Measurements from ENCODE around the gene SCRN1.

The SCRN1 gene

GRCh38 chr7:30023524-30023923, 33.9 kb upstream of the SCRN1 start:
- Mint-ChIP-seq H3K27me3 (no peaks in the 10 kb centered on the region), H3K4me1 (peaks cover 35% of the 10 kb centered on the region), H3K27ac (no peak overlapping the region), H3K36me3 (peaks cover 1% of the 10 kb centered on the region), H3K4me3 (no peak overlapping the region), H3K9me3 (no peaks in the 10 kb centered on the region)
- CTCF ChIA-PET, result no interaction called here
- DNase-seq, result no peak

- H3K9me3 Mint-ChIP-seq, result no peaks in the 10 kb centered on the region
- CTCF ChIA-PET, result no interaction called here
- DNase-seq, result no peak
- H3K36me3 Mint-ChIP-seq, result peaks cover 5% of the 10 kb centered on the region
- H3K4me3 Mint-ChIP-seq, result no peak overlapping the region
- H3K4me1 Mint-ChIP-seq, result peaks cover 35% of the 10 kb centered on the region
- no peak overlapping the region for H3K27ac Mint-ChIP-seq
- H3K27me3 Mint-ChIP-seq, result no peaks in the 10 kb centered on the region
Observed at GRCh38 chr7:30022991-30023390, 33.4 kb upstream of the SCRN1 start.

GRCh38 chr7:30020535-30020934, 30.9 kb upstream of the SCRN1 start:
- Mint-ChIP-seq H3K27ac (no peak overlapping the region), H3K36me3 (peaks cover 5% of the 10 kb centered on the region), H3K4me1 (peaks cover 20% of the 10 kb centered on the region), H3K9me3 (no peaks in the 10 kb centered on the region), H3K4me3 (no peak overlapping the region), H3K27me3 (no peaks in the 10 kb centered on the region)
- CTCF ChIA-PET, result no interaction called here
- DNase-seq, result no peak

- Mint-ChIP-seq H3K9me3 (no peaks in the 10 kb centered on the region), H3K4me3 (no peak overlapping the region), H3K4me1 (peaks cover 14% of the 10 kb centered on the region), H3K36me3 (peaks cover 5% of the 10 kb centered on the region), H3K27ac (no peak overlapping the region), H3K27me3 (no peaks in the 10 kb centered on the region)
- CTCF ChIA-PET, result interaction anchor here (0.8 kb wide), 1 partner anchor 11 kb away, joined by 3 read pairs; no protein-coding TSS in a partner anchor
- no peak for DNase-seq
Observed at GRCh38 chr7:30019960-30020359, 30.4 kb upstream of the SCRN1 start.

GRCh38 chr7:30019387-30019786, 29.8 kb upstream of the SCRN1 start:
- H3K9me3 Mint-ChIP-seq, result no peaks in the 10 kb centered on the region
- H3K27ac Mint-ChIP-seq, result no peak overlapping the region
- no peak for DNase-seq
- CTCF ChIA-PET, result interaction anchor here (0.8 kb wide), 1 partner anchor 12 kb away, joined by 3 read pairs; no protein-coding TSS in a partner anchor
- no peaks in the 10 kb centered on the region for H3K27me3 Mint-ChIP-seq
- peaks cover 8% of the 10 kb centered on the region for H3K36me3 Mint-ChIP-seq
- H3K4me3 Mint-ChIP-seq, result no peak overlapping the region
- H3K4me1 Mint-ChIP-seq, result peaks cover 9% of the 10 kb centered on the region

GRCh38 chr7:30018451-30018850, 28.9 kb upstream of the SCRN1 start:
- CTCF ChIA-PET, result no interaction called here
- H3K36me3 Mint-ChIP-seq, result peaks cover 7% of the 10 kb centered on the region

GRCh38 chr7:30012757-30013156, 23.2 kb upstream of the SCRN1 start:
- H3K9me3 Mint-ChIP-seq, result no peaks in the 10 kb centered on the region
- H3K4me1 Mint-ChIP-seq, result no peaks in the 10 kb centered on the region
- peaks cover 3% of the 10 kb centered on the region for H3K36me3 Mint-ChIP-seq
- CTCF ChIA-PET, result no interaction called here
- DNase-seq, result no peak
- no peak overlapping the region for H3K4me3 Mint-ChIP-seq
- H3K27ac Mint-ChIP-seq, result no peak overlapping the region
- no peaks in the 10 kb centered on the region for H3K27me3 Mint-ChIP-seq

More at GRCh38 chr7:30018451-30018850, 28.9 kb upstream of the SCRN1 start:
- Mint-ChIP-seq H3K4me3 (no peak overlapping the region), H3K9me3 (no peaks in the 10 kb centered on the region), H3K27me3 (no peaks in the 10 kb centered on the region), H3K27ac (no peak overlapping the region), H3K4me1 (peaks cover 4% of the 10 kb centered on the region)
- no peak for DNase-seq

- CTCF ChIA-PET, result no interaction called here
- Mint-ChIP-seq H3K4me1 (no peaks in the 10 kb centered on the region), H3K4me3 (no peak overlapping the region), H3K9me3 (no peaks in the 10 kb centered on the region), H3K27ac (no peak overlapping the region), H3K27me3 (no peaks in the 10 kb centered on the region), H3K36me3 (peaks cover 3% of the 10 kb centered on the region)
- DNase-seq, result no peak
Observed at GRCh38 chr7:30010021-30010420, 20.4 kb upstream of the SCRN1 start.

GRCh38 chr7:30005464-30005863, 15.9 kb upstream of the SCRN1 start:
- Mint-ChIP-seq H3K4me3 (no peak overlapping the region), H3K27me3 (peaks cover 9% of the 10 kb centered on the region), H3K4me1 (no peaks in the 10 kb centered on the region), H3K36me3 (no peaks in the 10 kb centered on the region), H3K27ac (no peak overlapping the region), H3K9me3 (no peaks in the 10 kb centered on the region)
- CTCF ChIA-PET, result interaction anchor here (1.4 kb wide), 1 partner anchor 56 kb away, joined by 3 read pairs; no protein-coding TSS in a partner anchor
- no peak for DNase-seq

GRCh38 chr7:30003098-30003497, 13.5 kb upstream of the SCRN1 start:
- Mint-ChIP-seq H3K4me1 (no peaks in the 10 kb centered on the region), H3K9me3 (no peaks in the 10 kb centered on the region), H3K27ac (no peak overlapping the region), H3K4me3 (no peak overlapping the region), H3K27me3 (peaks cover 20% of the 10 kb centered on the region), H3K36me3 (no peaks in the 10 kb centered on the region)
- CTCF ChIA-PET, result no interaction called here
- DNase-seq, result no peak

- Mint-ChIP-seq H3K27ac (no peak overlapping the region), H3K27me3 (peaks cover 26% of the 10 kb centered on the region), H3K36me3 (no peaks in the 10 kb centered on the region), H3K4me1 (no peaks in the 10 kb centered on the region), H3K9me3 (no peaks in the 10 kb centered on the region), H3K4me3 (no peak overlapping the region)
- DNase-seq, result no peak
- CTCF ChIA-PET, result interaction anchor here (0.7 kb wide), 1 partner anchor 360 kb away, joined by 3 read pairs; no protein-coding TSS in a partner anchor
Observed at GRCh38 chr7:30001998-30002397, 12.4 kb upstream of the SCRN1 start.

- H3K4me3 Mint-ChIP-seq, result no peak overlapping the region
- peaks cover 33% of the 10 kb centered on the region for H3K27me3 Mint-ChIP-seq
- H3K27ac Mint-ChIP-seq, result no peak overlapping the region
- peaks cover 6% of the 10 kb centered on the region for H3K9me3 Mint-ChIP-seq
- CTCF ChIA-PET, result no interaction called here
- H3K36me3 Mint-ChIP-seq, result no peaks in the 10 kb centered on the region
- no peak for DNase-seq
- H3K4me1 Mint-ChIP-seq, result no peaks in the 10 kb centered on the region
Observed at GRCh38 chr7:29998489-29998888, 8.9 kb upstream of the SCRN1 start.

GRCh38 chr7:29996321-29996720, 6.7 kb upstream of the SCRN1 start:
- Mint-ChIP-seq H3K4me3 (no peak overlapping the region), H3K9me3 (peaks cover 10% of the 10 kb centered on the region), H3K27me3 (peaks cover 50% of the 10 kb centered on the region), H3K27ac (no peak overlapping the region), H3K4me1 (no peaks in the 10 kb centered on the region), H3K36me3 (no peaks in the 10 kb centered on the region)
- no peak for DNase-seq
- CTCF ChIA-PET, result no interaction called here

GRCh38 chr7:29995652-29996051, 6.1 kb upstream of the SCRN1 start:
- Mint-ChIP-seq H3K4me1 (no peaks in the 10 kb centered on the region), H3K9me3 (peaks cover 10% of the 10 kb centered on the region), H3K4me3 (no peak overlapping the region), H3K27me3 (peaks cover 53% of the 10 kb centered on the region), H3K36me3 (no peaks in the 10 kb centered on the region), H3K27ac (no peak overlapping the region)
- no peak for DNase-seq
- CTCF ChIA-PET, result interaction anchor here (0.6 kb wide), 1 partner anchor 686 kb away, joined by 4 read pairs; no protein-coding TSS in a partner anchor

- peaks cover 9% of the 10 kb centered on the region for H3K4me1 Mint-ChIP-seq
- CTCF ChIA-PET, result no interaction called here
- H3K27me3 Mint-ChIP-seq, result peaks cover 65% of the 10 kb centered on the region
- peaks cover 10% of the 10 kb centered on the region for H3K9me3 Mint-ChIP-seq
- H3K4me3 Mint-ChIP-seq, result no peak overlapping the region
- no peak for DNase-seq
- peaks cover 3% of the 10 kb centered on the region for H3K36me3 Mint-ChIP-seq
- H3K27ac Mint-ChIP-seq, result no peak overlapping the region
Observed at GRCh38 chr7:29993140-29993539, 3.5 kb upstream of the SCRN1 start.

GRCh38 chr7:29991937-29992336, 2.3 kb upstream of the SCRN1 start:
- peaks cover 10% of the 10 kb centered on the region for H3K9me3 Mint-ChIP-seq
- CTCF ChIA-PET, result no interaction called here
- H3K27me3 Mint-ChIP-seq, result peaks cover 68% of the 10 kb centered on the region
- no peak overlapping the region for H3K27ac Mint-ChIP-seq
- no peak for DNase-seq
- H3K4me1 Mint-ChIP-seq, result peaks cover 9% of the 10 kb centered on the region
- H3K4me3 Mint-ChIP-seq, result no peak overlapping the region
- peaks cover 3% of the 10 kb centered on the region for H3K36me3 Mint-ChIP-seq
